22Rv1 (cell line): ENCODE data around the gene DCUN1D4.

Experiments
- ZFX ChIP-seq: fragments of 450-650 bp; IDR thresholded peaks from 2 replicates; pipeline ENCODE4 v1.6.1; 2017; ENCODE audit warnings: antibody characterized with exemption, borderline replicate concordance
- TF ChIP-seq, protein P1 (sequence below): fragments of 450-650 bp; IDR thresholded peaks from 2 replicates; pipeline ENCODE4 v1.5.1; 2017; ENCODE audit warnings: mild to moderate bottlenecking

DNA sequence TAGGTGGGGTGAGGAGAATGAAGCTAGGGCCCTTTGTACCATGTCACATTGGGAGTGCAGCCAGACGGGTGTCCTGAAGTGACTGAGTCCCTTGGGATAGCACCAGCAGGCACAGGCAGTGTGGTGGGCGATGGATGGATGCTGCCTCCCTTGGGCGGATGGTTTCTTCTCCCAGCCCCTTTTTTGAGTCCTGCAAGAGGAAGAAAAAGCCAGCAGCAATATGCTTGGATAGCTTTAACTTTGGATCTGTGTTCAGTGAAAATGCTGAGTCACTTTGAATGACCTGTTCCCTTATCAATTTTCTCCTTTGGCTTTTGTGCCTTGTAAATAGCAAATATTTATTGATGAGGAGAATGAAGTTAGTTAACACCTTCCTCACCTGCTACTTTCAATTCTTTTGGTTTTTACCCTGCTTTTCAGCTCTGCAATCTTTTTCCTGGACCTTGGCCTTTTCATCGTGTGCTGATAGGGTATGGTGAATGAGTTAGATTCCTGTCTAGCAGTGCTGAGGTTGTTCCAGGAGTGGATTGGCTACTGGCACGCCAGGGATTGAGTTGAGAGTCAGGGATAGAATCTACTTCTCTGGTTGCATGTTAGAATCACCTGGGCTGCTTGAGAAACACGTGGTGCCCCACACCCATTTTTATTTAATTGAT lies 10.2 kb downstream of the DCUN1D4 start:
- TF ChIP-seq, protein P1, sequence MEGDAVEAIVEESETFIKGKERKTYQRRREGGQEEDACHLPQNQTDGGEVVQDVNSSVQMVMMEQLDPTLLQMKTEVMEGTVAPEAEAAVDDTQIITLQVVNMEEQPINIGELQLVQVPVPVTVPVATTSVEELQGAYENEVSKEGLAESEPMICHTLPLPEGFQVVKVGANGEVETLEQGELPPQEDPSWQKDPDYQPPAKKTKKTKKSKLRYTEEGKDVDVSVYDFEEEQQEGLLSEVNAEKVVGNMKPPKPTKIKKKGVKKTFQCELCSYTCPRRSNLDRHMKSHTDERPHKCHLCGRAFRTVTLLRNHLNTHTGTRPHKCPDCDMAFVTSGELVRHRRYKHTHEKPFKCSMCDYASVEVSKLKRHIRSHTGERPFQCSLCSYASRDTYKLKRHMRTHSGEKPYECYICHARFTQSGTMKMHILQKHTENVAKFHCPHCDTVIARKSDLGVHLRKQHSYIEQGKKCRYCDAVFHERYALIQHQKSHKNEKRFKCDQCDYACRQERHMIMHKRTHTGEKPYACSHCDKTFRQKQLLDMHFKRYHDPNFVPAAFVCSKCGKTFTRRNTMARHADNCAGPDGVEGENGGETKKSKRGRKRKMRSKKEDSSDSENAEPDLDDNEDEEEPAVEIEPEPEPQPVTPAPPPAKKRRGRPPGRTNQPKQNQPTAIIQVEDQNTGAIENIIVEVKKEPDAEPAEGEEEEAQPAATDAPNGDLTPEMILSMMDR = no peak
- no peak for TF ChIP-seq ZFX
